K562 (cell line): ENCODE results near the gene EOMES. TPM values are rescaled to one million over a fixed set of nuclear protein-coding genes. Genes with fewer than 3 reads are reported as not detected.

Experiments used
- ATAC-seq: fragments of 200-7000 bp; cut with Tn5 transposase; 3 replicates; pipeline ENCODE4 v1.9.1; 2020; ENCODE audit warnings: moderate library complexity
- BruUV-seq: library from RNA; stranded (reverse); fragments of 400-500 nt; replicated peaks from 2 replicates; lab custom pipeline; 2021; lab: Mats Ljungman, UMichigan
- CTCF ChIA-PET: fragments of 300-600 bp; formaldehyde crosslinking; extraction: SDS; loops from one replicate; lab custom pipeline; 2021; ENCODE audit warnings: low intra/inter-chr PET ratio; lab: Yijun Ruan, JAX
- POLR2A ChIA-PET: fragments of 300-600, 350-650 bp; sonication (Branson Sonifier 250); formaldehyde crosslinking; extraction: SDS; loops from one replicate; lab custom pipeline; 2021; ENCODE audit warnings: antibody characterized with exemption, inconsistent platforms; lab: Yijun Ruan, JAX
- DNase-seq, 4 experiments: peaks; one replicate each; pipeline versions ENCODE4 v3.0.0 to v3.0.0-alpha.2; 2011 to 2018; ENCODE audit warnings: low spot score in 3 of 4, mixed read lengths in 3 of 4; ENCODE audit errors: extremely low read depth in 1 of 4
- FAIRE-seq: peaks from 2 replicates; lab custom pipeline; 2011; peaks lifted over from hg19 to GRCh38; lab: Jason Lieb, UNC
- H2AFZ ChIP-seq: 2 replicates; pipeline ENCODE4 v1.6.0; 2011; ENCODE audit warnings: low read depth, low read length, control low read depth, inconsistent platforms
- H3K27ac ChIP-seq: fragments of 200-600 bp; 3 replicates; pipeline ENCODE4 v1.8.0; 2011; ENCODE audit warnings: low read depth, mild to moderate bottlenecking, control low read depth, inconsistent platforms, low read length, moderate library complexity, mixed read lengths; ENCODE audit errors: extremely low read depth
- H3K27me3 ChIP-seq, 2 experiments: fragments of 300-600 bp in 1 of 2; 2 replicates in 1 of 2; 3 replicates in 1 of 2; pipeline versions ENCODE4 v1.6.0 to v1.8.0; 2011; ENCODE audit warnings: inconsistent platforms in 2 of 2, low read length in 2 of 2, mild to moderate bottlenecking in 1 of 2, mixed read lengths in 1 of 2, moderate library complexity in 1 of 2; ENCODE audit not compliant: control insufficient read depth in 2 of 2, insufficient read depth in 2 of 2
- H3K36me3 ChIP-seq: fragments of 300-600 bp; 3 replicates; pipeline ENCODE4 v1.8.0; 2011; ENCODE audit warnings: mild to moderate bottlenecking, low read length, inconsistent platforms; ENCODE audit not compliant: control insufficient read depth, insufficient read depth
- H3K4me1 ChIP-seq, 2 experiments: fragments of 200-600 bp in 1 of 2; replicated peaks in 1 of 2; 2 replicates in 1 of 2; 3 replicates in 1 of 2; pipeline versions ENCODE4 v1.5.1 to v1.8.0; 2011; ENCODE audit warnings: inconsistent platforms in 2 of 2, low read length in 2 of 2, mild to moderate bottlenecking in 1 of 2, mixed read lengths in 1 of 2, moderate library complexity in 1 of 2; ENCODE audit not compliant: control insufficient read depth in 2 of 2, insufficient read depth in 2 of 2
- H3K4me2 ChIP-seq: 2 replicates; pipeline ENCODE4 v1.6.1; 2011; ENCODE audit warnings: low read length, control low read depth, inconsistent platforms, mixed read lengths; ENCODE audit not compliant: insufficient read depth
- H3K4me3 ChIP-seq: fragments of 200-600 bp; sonication (generic), shearing (Covaris generic); 2 replicates; pipeline ENCODE4 v1.5.1; 2016; ENCODE audit warnings: control low read depth, inconsistent platforms
- H3K79me2 ChIP-seq: fragments of 200-600 bp; 3 replicates; pipeline ENCODE4 v1.8.0; 2011; ENCODE audit warnings: low read length, inconsistent platforms; ENCODE audit not compliant: control insufficient read depth, insufficient read depth
- H3K9ac ChIP-seq, 2 experiments: 2 replicates each; pipeline versions ENCODE4 v1.6.0 to v1.6.1; 2011; ENCODE audit warnings: low read depth in 2 of 2, low read length in 2 of 2, control low read depth in 1 of 2, inconsistent platforms in 1 of 2, mild to moderate bottlenecking in 1 of 2, mixed read lengths in 1 of 2; ENCODE audit not compliant: insufficient read depth in 1 of 2
- H3K9me1 ChIP-seq: one replicate; pipeline ENCODE4 v1.6.0; 2011; ENCODE audit warnings: inconsistent platforms, mild to moderate bottlenecking, low read length, moderate library complexity; ENCODE audit not compliant: control insufficient read depth, insufficient read depth
- H3K9me3 ChIP-seq: replicated peaks from 2 replicates; pipeline ENCODE4 v1.5.1; 2011; ENCODE audit warnings: low read depth, low read length, inconsistent platforms; ENCODE audit not compliant: control insufficient read depth, insufficient read depth
- H4K20me1 ChIP-seq: replicated peaks from 2 replicates; pipeline ENCODE4 v1.6.1; 2011; ENCODE audit warnings: low read length, inconsistent platforms, mixed read lengths; ENCODE audit not compliant: control insufficient read depth, insufficient read depth
- CSDE1 ChIP-seq, 2 experiments: fragments of 450-650 bp; IDR thresholded peaks; 2 replicates each; pipeline ENCODE4 v1.6.1; 2016; ENCODE audit warnings: mild to moderate bottlenecking in 1 of 2
- ERF ChIP-seq: fragments of 450-650 bp; formaldehyde crosslinking; IDR thresholded peaks from 2 replicates; pipeline ENCODE4 v1.4.0; 2020; ENCODE audit warnings: mild to moderate bottlenecking, mixed read lengths
- FOXJ2 ChIP-seq: fragments of 200-800 bp; sonication (Bioruptor generic); IDR thresholded peaks from 2 replicates; pipeline ENCODE4 v1.6.1; 2016; ENCODE audit warnings: missing genetic modification characterization, missing compliant biosample characterization
- GABPB1 ChIP-seq: sonication (generic); formaldehyde crosslinking; IDR thresholded peaks from 2 replicates; pipeline ENCODE4 v1.8.0; 2022; ENCODE audit warnings: mild to moderate bottlenecking, missing genetic modification reagents
- KDM5B ChIP-seq: fragments of 200-600 bp; sonication (generic); IDR thresholded peaks from 2 replicates; pipeline ENCODE4 v1.6.1; 2012; ENCODE audit warnings: low read depth, mild to moderate bottlenecking, moderate library complexity, low read length, control low read depth, inconsistent platforms; ENCODE audit not compliant: insufficient replicate concordance
- MEF2A ChIP-seq: IDR thresholded peaks from 2 replicates; pipeline ENCODE4 v1.6.1; 2011; ENCODE audit warnings: low read depth, mild to moderate bottlenecking, low read length, moderate library complexity; ENCODE audit not compliant: control insufficient read depth
- MTF1 ChIP-seq: fragments of 250-450 bp; sonication (Bioruptor Pico); IDR thresholded peaks from 2 replicates; pipeline ENCODE4 v1.9.0; 2021; ENCODE audit warnings: moderate library complexity, mild to moderate bottlenecking, inconsistent platforms, borderline replicate concordance
- PRMT5 ChIP-seq: sonication (generic); formaldehyde crosslinking; IDR thresholded peaks from 2 replicates; pipeline ENCODE4 v1.5.0; 2020; ENCODE audit warnings: missing genetic modification reagents
- PRPF4 ChIP-seq: fragments of 200-400 bp; formaldehyde crosslinking; IDR thresholded peaks from one replicate; pipeline ENCODE4 v1.6.1; 2017; ENCODE audit warnings: low read length, low read depth, mild to moderate bottlenecking; ENCODE audit not compliant: insufficient read depth, poor library complexity, severe bottlenecking
- SMAD3 ChIP-seq: fragments of 450-650 bp; formaldehyde crosslinking; conservative IDR thresholded peaks from 2 replicates; pipeline ENCODE4 v1.4.0; 2020; ENCODE audit warnings: mild to moderate bottlenecking
- SREBF1 ChIP-seq: fragments of 150-350 bp; IDR thresholded peaks from 2 replicates; pipeline ENCODE4 v1.6.1; 2014; ENCODE audit warnings: antibody characterized with exemption, low read depth, low read length, borderline replicate concordance
- TEAD1 ChIP-seq, 2 experiments: fragments of 450-650 bp in 1 of 2; sonication (generic) in 1 of 2; formaldehyde crosslinking; IDR thresholded peaks; 2 replicates each; pipeline versions ENCODE4 v1.4.0 to v1.8.0; 2020 to 2022; ENCODE audit warnings: mild to moderate bottlenecking in 2 of 2, missing genetic modification reagents in 1 of 2
- ZNF696 ChIP-seq: fragments of 250-450 bp; sonication (Bioruptor Pico); conservative IDR thresholded peaks from 2 replicates; pipeline ENCODE4 v1.4.0; 2020; ENCODE audit warnings: mild to moderate bottlenecking, moderate library complexity
- ZNF764 ChIP-seq: fragments of 250-450 bp; sonication (Bioruptor Pico); IDR thresholded peaks from 2 replicates; pipeline ENCODE4 v1.4.0; 2020; ENCODE audit warnings: low read depth, mild to moderate bottlenecking, moderate library complexity
- WGBS: fragments of 100-300 bp; shearing (Covaris generic); methylation state at CpG from one replicate; pipeline ENCODE4 v1.1.6; 2016; ENCODE audit warnings: low coverage, mixed read lengths; ENCODE audit not compliant: insufficient coverage; ENCODE audit errors: missing lambda C conversion rate; 5-methylcytosine and 5-hydroxymethylcytosine counted together
- in situ Hi-C: fragments of 300-500 bp; cut with MboI; formaldehyde crosslinking; loops from 4 replicates; pipeline ENCODE4 v1.15.0; 2018; ENCODE audit warnings: inconsistent platforms, mixed read lengths
- intact Hi-C: fragments of 100-400 bp; cut with micrococcal nuclease; formaldehyde crosslinking; loops from 2 replicates; pipeline ENCODE4 v1.14.2; 2022
- polyA plus RNA-seq, 8 experiments: library from polyadenylated mRNA; depleted of rRNA in 4 of 8; stranded (reverse) in 5 of 8; unstranded in 3 of 8; fragments of >200 nt; fragmentation: Nextera tagmentation in 2 of 8; fragmentation: Illumina TruSeq in 1 of 8; extraction: Ambion mirVana in 2 of 8; extraction: Trizol in 1 of 8; gene quantifications; 2 replicates each; pipeline versions ENCODE4 v1.2.1 to v1.2.3, GENCODE V29; 2011 to 2014; ENCODE audit warnings: inconsistent platforms in 1 of 8, missing spikeins in 1 of 8
- total RNA-seq, 7 experiments: library from RNA; depleted of rRNA in 6 of 7; stranded (reverse); fragments of >200 nt in 6 of 7; fragmentation: Illumina TruSeq in 2 of 7; extraction: Trizol in 2 of 7; gene quantifications; 2 replicates each; pipeline versions ENCODE4 v1.2.1 to v1.2.3, GENCODE V29; 2011 to 2021; ENCODE audit warnings: low replicate concordance in 1 of 7
- TF ChIP-seq, protein P1 (sequence below): sonication (generic); formaldehyde crosslinking; IDR thresholded peaks from 2 replicates; pipeline ENCODE4 v1.8.1; 2023; ENCODE audit warnings: mild to moderate bottlenecking, missing genetic modification reagents
- TF ChIP-seq, protein P2 (sequence below), 2 experiments: fragments of 450-650 bp in 1 of 2; sonication (generic) in 1 of 2; formaldehyde crosslinking in 1 of 2; IDR thresholded peaks in 1 of 2; conservative IDR thresholded peaks in 1 of 2; 2 replicates each; pipeline versions ENCODE4 v1.6.1 to v1.8.1; 2016 to 2023; ENCODE audit warnings: mild to moderate bottlenecking in 2 of 2, moderate library complexity in 2 of 2, inconsistent platforms in 1 of 2, missing genetic modification reagents in 1 of 2
- TF ChIP-seq, protein P3 (sequence below): fragments of 450-650 bp; IDR thresholded peaks from 2 replicates; pipeline ENCODE4 v1.6.1; 2016; ENCODE audit warnings: mild to moderate bottlenecking

Gene EOMES
- total and polyA plus RNA-seq, 9 of the 15 experiments (the other 6 are each of a cell fraction or from before 2014, with no cell fraction given), result 0.07 TPM; not detected in 8

DNA sequence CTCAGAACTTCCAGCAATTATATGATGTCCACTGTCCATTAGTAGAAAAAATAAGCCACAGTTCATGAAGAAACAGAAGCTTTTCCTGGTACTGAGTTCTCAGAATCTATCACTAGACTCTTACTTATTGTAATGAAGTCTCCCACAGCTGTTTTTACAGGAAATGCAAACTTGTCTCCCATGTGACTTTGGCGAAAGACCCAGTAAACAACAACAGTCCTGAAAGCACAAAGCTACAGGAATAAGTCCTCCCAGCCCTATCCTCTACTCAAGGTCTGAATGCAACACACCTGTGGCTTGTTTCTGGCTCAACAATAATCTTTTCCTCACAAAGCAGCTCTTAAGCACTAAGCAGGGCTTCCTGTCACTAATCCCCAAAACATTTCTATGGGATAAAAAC is 55.9 kb downstream of the EOMES start:
- no peak overlapping the region for H3K4me3 ChIP-seq
- no peaks in the 10 kb centered on the region for H3K27me3 ChIP-seq
- H3K4me1 ChIP-seq, result no peaks in the 10 kb centered on the region
- no peaks in the 10 kb centered on the region for H3K79me2 ChIP-seq
- 0% methylated on average over 1 of the region's 1 CpG for WGBS
- H3K27ac ChIP-seq, result no peak overlapping the region
- no peaks in the 10 kb centered on the region for H3K9me1 ChIP-seq
- intact Hi-C loops, result loop anchor here (10.0 kb wide), 1 partner anchor 351 kb away; no protein-coding TSS in a partner anchor
- H3K9ac ChIP-seq, result no peak overlapping the region
- ChIA-PET POLR2A (no interaction called here), CTCF (no interaction called here)
- no TSS peak for BruUV-seq
- ATAC-seq, result no peak
- H3K4me2 ChIP-seq, result no peak overlapping the region
- no peak for FAIRE-seq
- no peak overlapping the region for H2AFZ ChIP-seq
- no peaks in the 10 kb centered on the region for H4K20me1 ChIP-seq
- DNase-seq, result no peak
- in situ Hi-C loops, result no loop called here
- H3K9me3 ChIP-seq, result no peaks in the 10 kb centered on the region
- no peaks in the 10 kb centered on the region for H3K36me3 ChIP-seq
- TF ChIP-seq PRPF4 (no peak), SMAD3 (CRISPR knock-in tag) (no peak), MEF2A (no peak), PRMT5 (CRISPR knock-in tag) (no peak), ZNF696 (CRISPR knock-in tag) (no peak), KDM5B (no peak), TEAD1 (CRISPR knock-in tag; IDR thresholded peaks at IDR 0.05) (no peak), ERF (CRISPR knock-in tag) (no peak), SREBF1 (no peak), ZNF764 (CRISPR knock-in tag) (no peak), CSDE1 (IDR thresholded peaks at IDR 0.05) (no peak), MTF1 (CRISPR knock-in tag) (no peak), FOXJ2 (tag) (no peak), GABPB1 (no peak)
- TF ChIP-seq, protein P1, sequence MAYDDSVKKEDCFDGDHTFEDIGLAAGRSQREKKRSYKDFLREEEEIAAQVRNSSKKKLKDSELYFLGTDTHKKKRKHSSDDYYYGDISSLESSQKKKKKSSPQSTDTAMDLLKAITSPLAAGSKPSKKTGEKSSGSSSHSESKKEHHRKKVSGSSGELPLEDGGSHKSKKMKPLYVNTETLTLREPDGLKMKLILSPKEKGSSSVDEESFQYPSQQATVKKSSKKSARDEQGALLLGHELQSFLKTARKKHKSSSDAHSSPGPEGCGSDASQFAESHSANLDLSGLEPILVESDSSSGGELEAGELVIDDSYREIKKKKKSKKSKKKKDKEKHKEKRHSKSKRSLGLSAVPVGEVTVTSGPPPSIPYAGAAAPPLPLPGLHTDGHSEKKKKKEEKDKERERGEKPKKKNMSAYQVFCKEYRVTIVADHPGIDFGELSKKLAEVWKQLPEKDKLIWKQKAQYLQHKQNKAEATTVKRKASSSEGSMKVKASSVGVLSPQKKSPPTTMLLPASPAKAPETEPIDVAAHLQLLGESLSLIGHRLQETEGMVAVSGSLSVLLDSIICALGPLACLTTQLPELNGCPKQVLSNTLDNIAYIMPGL (CRISPR knock-in tag), result no peak
- TF ChIP-seq, protein P2, sequence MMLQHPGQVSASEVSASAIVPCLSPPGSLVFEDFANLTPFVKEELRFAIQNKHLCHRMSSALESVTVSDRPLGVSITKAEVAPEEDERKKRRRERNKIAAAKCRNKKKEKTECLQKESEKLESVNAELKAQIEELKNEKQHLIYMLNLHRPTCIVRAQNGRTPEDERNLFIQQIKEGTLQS (IDR thresholded peaks at IDR 0.05), result no peak
- TF ChIP-seq, protein P2 (CRISPR knock-in tag; conservative IDR thresholded peaks at IDR 0.05), result no peak
- TF ChIP-seq, protein P3, sequence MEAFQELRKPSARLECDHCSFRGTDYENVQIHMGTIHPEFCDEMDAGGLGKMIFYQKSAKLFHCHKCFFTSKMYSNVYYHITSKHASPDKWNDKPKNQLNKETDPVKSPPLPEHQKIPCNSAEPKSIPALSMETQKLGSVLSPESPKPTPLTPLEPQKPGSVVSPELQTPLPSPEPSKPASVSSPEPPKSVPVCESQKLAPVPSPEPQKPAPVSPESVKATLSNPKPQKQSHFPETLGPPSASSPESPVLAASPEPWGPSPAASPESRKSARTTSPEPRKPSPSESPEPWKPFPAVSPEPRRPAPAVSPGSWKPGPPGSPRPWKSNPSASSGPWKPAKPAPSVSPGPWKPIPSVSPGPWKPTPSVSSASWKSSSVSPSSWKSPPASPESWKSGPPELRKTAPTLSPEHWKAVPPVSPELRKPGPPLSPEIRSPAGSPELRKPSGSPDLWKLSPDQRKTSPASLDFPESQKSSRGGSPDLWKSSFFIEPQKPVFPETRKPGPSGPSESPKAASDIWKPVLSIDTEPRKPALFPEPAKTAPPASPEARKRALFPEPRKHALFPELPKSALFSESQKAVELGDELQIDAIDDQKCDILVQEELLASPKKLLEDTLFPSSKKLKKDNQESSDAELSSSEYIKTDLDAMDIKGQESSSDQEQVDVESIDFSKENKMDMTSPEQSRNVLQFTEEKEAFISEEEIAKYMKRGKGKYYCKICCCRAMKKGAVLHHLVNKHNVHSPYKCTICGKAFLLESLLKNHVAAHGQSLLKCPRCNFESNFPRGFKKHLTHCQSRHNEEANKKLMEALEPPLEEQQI, result no peak
